SK-N-SH (cell line): Measurements from ENCODE around the gene LACTB. TPM values are rescaled to one million over a fixed set of nuclear protein-coding genes. Genes with fewer than 3 reads are reported as not detected.

ENCODE experiments used
- CTCF ChIA-PET: fragments of 300-600, 350-600 bp; formaldehyde crosslinking; extraction: SDS; loops from one replicate; lab custom pipeline; 2021; lab: Yijun Ruan, JAX
- POLR2A ChIA-PET: fragments of 350-600 bp; sonication (Branson Sonifier 250); formaldehyde crosslinking; extraction: SDS; loops from one replicate; lab custom pipeline; 2020; ENCODE audit warnings: antibody characterized with exemption, inconsistent platforms; lab: Yijun Ruan, JAX
- DNase-seq: peaks from one replicate; pipeline ENCODE4 v3.0.0; 2012
- H2AFZ ChIP-seq: fragments of 200-600 bp; sonication (generic); 2 replicates; pipeline ENCODE4 v1.8.1; 2016; ENCODE audit warnings: antibody characterized with exemption, mild to moderate bottlenecking, low read depth
- H3F3A ChIP-seq: fragments of 200-600 bp; sonication (generic); replicated peaks from 2 replicates; pipeline ENCODE3; 2016; ENCODE audit warnings: antibody characterized with exemption, mild to moderate bottlenecking; ENCODE audit not compliant: insufficient read depth
- H3K27ac ChIP-seq, 2 experiments: fragments of 200-500 bp in 1 of 2; fragments of 200-600 bp in 1 of 2; sonication (Bioruptor generic) in 1 of 2; sonication (generic), shearing (Covaris generic) in 1 of 2; 2 replicates each; pipeline versions ENCODE4 v1.5.1 to v1.6.1; 2014 to 2016; ENCODE audit warnings: low read depth in 2 of 2, inconsistent platforms in 1 of 2, low read length in 1 of 2, mild to moderate bottlenecking in 1 of 2, mixed read lengths in 1 of 2
- H3K27me3 ChIP-seq: fragments of 200-600 bp; sonication (generic), shearing (Covaris generic); 2 replicates; pipeline ENCODE4 v1.6.1; 2016; ENCODE audit warnings: mixed run types; ENCODE audit not compliant: insufficient read depth
- H3K36me3 ChIP-seq, 2 experiments: fragments of 200-500 bp in 1 of 2; fragments of 200-600 bp in 1 of 2; sonication (Bioruptor generic) in 1 of 2; sonication (generic) in 1 of 2; replicated peaks in 1 of 2; 2 replicates each; pipeline versions ENCODE3 to v1.5.1; 2014 to 2016; ENCODE audit warnings: low read length in 1 of 2, mild to moderate bottlenecking in 1 of 2; ENCODE audit not compliant: insufficient read depth in 2 of 2, control insufficient read depth in 1 of 2
- H3K4me1 ChIP-seq, 2 experiments: fragments of 200-500 bp in 1 of 2; fragments of 200-600 bp in 1 of 2; sonication (Bioruptor generic) in 1 of 2; sonication (generic), shearing (Covaris generic) in 1 of 2; 2 replicates each; pipeline versions ENCODE4 v1.5.1 to v1.6.1; 2014 to 2016; ENCODE audit warnings: low read depth in 1 of 2, low read length in 1 of 2, mixed run types in 1 of 2; ENCODE audit not compliant: insufficient read depth in 2 of 2, control insufficient read depth in 1 of 2
- H3K4me2 ChIP-seq: fragments of 200-600 bp; sonication (generic), shearing (Covaris generic); 2 replicates; pipeline ENCODE4 v1.6.1; 2017; ENCODE audit warnings: mixed run types
- H3K4me3 ChIP-seq, 2 experiments: fragments of 200-500 bp in 1 of 2; fragments of 200-600 bp in 1 of 2; sonication (Bioruptor generic) in 1 of 2; sonication (generic), shearing (Covaris generic) in 1 of 2; 2 replicates each; pipeline versions ENCODE4 v1.5.1 to v1.8.1; 2014 to 2016; ENCODE audit warnings: low read depth in 2 of 2, inconsistent platforms in 1 of 2, low read length in 1 of 2, mild to moderate bottlenecking in 1 of 2, mixed read lengths in 1 of 2, moderate library complexity in 1 of 2
- H3K79me2 ChIP-seq: fragments of 200-600 bp; sonication (generic); 2 replicates; pipeline ENCODE4 v1.8.1; 2017; ENCODE audit warnings: mild to moderate bottlenecking; ENCODE audit not compliant: insufficient read depth
- H3K9ac ChIP-seq: fragments of 200-600 bp; sonication (generic); 2 replicates; pipeline ENCODE4 v1.6.1; 2017; ENCODE audit warnings: mixed run types
- H3K9me2 ChIP-seq: fragments of 200-600 bp; sonication (generic); 2 replicates; pipeline ENCODE4 v1.6.1; 2017; ENCODE audit warnings: mixed run types
- H3K9me3 ChIP-seq: fragments of 200-600 bp; sonication (generic); 2 replicates; pipeline ENCODE4 v1.6.1; 2017; ENCODE audit warnings: mixed run types, mild to moderate bottlenecking, moderate library complexity
- H4K20me1 ChIP-seq: fragments of 200-600 bp; sonication (generic); 2 replicates; pipeline ENCODE4 v1.6.1; 2017; ENCODE audit warnings: mild to moderate bottlenecking, mixed run types; ENCODE audit not compliant: insufficient read depth
- CHD2 ChIP-seq: fragments of 150-350 bp; IDR thresholded peaks from 2 replicates; pipeline ENCODE4 v1.6.1; 2018; ENCODE audit warnings: low read length; ENCODE audit not compliant: partially characterized antibody
- EP300 ChIP-seq, 2 experiments: IDR thresholded peaks; 2 replicates each; pipeline versions ENCODE4 v1.4.0 to v1.6.1; 2012; ENCODE audit warnings: borderline replicate concordance in 1 of 2, low read depth in 1 of 2, low read length in 1 of 2
- EZH2phosphoT487 ChIP-seq: fragments of 200-600 bp; sonication (generic); IDR thresholded peaks from 2 replicates; pipeline ENCODE4 v1.6.1; 2017; ENCODE audit warnings: low read depth, mixed run types, mild to moderate bottlenecking, antibody characterized with exemption, moderate library complexity, borderline replicate concordance
- FOXM1 ChIP-seq: IDR thresholded peaks from 2 replicates; pipeline ENCODE4 v1.4.0; 2012; ENCODE audit warnings: low read depth, mild to moderate bottlenecking
- NFIC ChIP-seq: IDR thresholded peaks from 2 replicates; pipeline ENCODE4 v1.4.0; 2012; ENCODE audit warnings: borderline replicate concordance
- PBX3 ChIP-seq: IDR thresholded peaks from 2 replicates; pipeline ENCODE4; 2012
- SMC3 ChIP-seq: IDR thresholded peaks from 2 replicates; pipeline ENCODE4 v1.6.1; 2012; ENCODE audit warnings: low read depth, low read length, improper control_type of control experiment
- TAF1 ChIP-seq: IDR thresholded peaks from 2 replicates; pipeline ENCODE4 v1.6.1; 2012; ENCODE audit warnings: low read depth, mild to moderate bottlenecking, low read length, moderate library complexity, borderline replicate concordance
- TEAD4 ChIP-seq: IDR thresholded peaks from 2 replicates; pipeline ENCODE4 v1.4.0; 2012; ENCODE audit warnings: mild to moderate bottlenecking, borderline replicate concordance; ENCODE audit not compliant: insufficient read depth
- YY1 ChIP-seq: IDR thresholded peaks from 2 replicates; pipeline ENCODE4 v1.4.0; 2012; ENCODE audit warnings: low read depth, mild to moderate bottlenecking
- WGBS: methylation state at CpG from one replicate; pipeline ENCODE4 v1.1.6; 2017; ENCODE audit warnings: low lambda C conversion rate; 5-methylcytosine and 5-hydroxymethylcytosine counted together
- polyA plus RNA-seq, 3 experiments: library from polyadenylated mRNA; depleted of rRNA; stranded (reverse); fragments of >200 nt; gene quantifications; 2 replicates each; pipeline ENCODE4 v1.2.3, GENCODE V29; 2012
- TF ChIP-seq, protein P1 (sequence below): IDR thresholded peaks from 2 replicates; pipeline ENCODE4 v1.6.1; 2012; ENCODE audit warnings: mild to moderate bottlenecking, low read depth, low read length, moderate library complexity
- TF ChIP-seq, protein P2 (sequence below): fragments of 150-350 bp; IDR thresholded peaks from 2 replicates; pipeline ENCODE4 v1.6.1; 2017; ENCODE audit warnings: antibody characterized with exemption, low read length, low read depth, borderline replicate concordance
- TF ChIP-seq, protein P3 (sequence below): fragments of 200-600 bp; sonication (generic); IDR thresholded peaks from 2 replicates; pipeline ENCODE4 v1.6.1; 2017; ENCODE audit warnings: antibody characterized with exemption, mild to moderate bottlenecking, moderate library complexity
- TF ChIP-seq, protein P4 (sequence below): fragments of 150-350 bp; IDR thresholded peaks from 2 replicates; pipeline ENCODE4 v1.6.1; 2016; ENCODE audit warnings: mild to moderate bottlenecking, low read depth, low read length
- TF ChIP-seq, protein P5 (sequence below): IDR thresholded peaks from 2 replicates; pipeline ENCODE4 v1.4.0; 2012; ENCODE audit warnings: low read depth, borderline replicate concordance

Gene LACTB
- polyA plus RNA-seq, 1 of the 3 experiments (the other 2 are of a cell fraction): 23.3 TPM

DNA sequence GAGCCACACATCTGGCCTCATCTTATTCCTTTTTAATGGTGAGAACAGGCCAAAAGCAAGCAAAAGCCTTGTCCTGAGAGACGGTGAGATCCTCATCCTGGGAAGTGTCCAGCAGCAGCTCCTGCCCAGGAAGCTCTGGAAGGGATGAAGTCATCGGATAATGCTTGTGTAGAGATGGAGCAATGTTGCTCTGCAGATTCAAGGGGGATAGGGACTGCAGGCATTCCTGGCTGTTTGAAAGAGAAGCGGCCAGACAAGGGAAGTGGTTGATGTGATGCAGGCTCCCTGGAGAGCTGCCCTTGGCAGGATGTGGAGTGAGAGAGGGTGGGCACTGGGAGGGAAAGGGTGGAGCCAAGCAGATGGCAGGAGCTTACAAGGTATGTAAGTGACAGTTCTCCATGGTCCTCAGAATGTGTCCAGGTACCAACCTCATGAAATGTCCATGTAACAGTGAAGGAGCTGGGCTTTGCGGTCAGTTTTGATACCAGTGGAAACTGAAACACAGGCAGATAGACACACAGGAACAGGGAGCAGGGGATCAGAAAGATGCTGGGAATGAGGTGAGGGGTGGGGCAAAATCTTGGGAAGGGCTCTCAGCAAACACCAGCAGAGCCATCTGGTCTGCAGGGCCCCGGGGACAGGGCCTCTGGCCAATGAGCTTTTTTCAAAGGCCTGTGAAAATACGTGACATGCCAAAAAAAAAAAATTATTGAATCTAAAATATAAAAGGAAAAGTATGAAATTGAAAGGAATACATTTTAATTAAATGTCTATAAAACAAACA lies 32.2 kb upstream of the LACTB start (continued):
- TF ChIP-seq, protein P1, sequence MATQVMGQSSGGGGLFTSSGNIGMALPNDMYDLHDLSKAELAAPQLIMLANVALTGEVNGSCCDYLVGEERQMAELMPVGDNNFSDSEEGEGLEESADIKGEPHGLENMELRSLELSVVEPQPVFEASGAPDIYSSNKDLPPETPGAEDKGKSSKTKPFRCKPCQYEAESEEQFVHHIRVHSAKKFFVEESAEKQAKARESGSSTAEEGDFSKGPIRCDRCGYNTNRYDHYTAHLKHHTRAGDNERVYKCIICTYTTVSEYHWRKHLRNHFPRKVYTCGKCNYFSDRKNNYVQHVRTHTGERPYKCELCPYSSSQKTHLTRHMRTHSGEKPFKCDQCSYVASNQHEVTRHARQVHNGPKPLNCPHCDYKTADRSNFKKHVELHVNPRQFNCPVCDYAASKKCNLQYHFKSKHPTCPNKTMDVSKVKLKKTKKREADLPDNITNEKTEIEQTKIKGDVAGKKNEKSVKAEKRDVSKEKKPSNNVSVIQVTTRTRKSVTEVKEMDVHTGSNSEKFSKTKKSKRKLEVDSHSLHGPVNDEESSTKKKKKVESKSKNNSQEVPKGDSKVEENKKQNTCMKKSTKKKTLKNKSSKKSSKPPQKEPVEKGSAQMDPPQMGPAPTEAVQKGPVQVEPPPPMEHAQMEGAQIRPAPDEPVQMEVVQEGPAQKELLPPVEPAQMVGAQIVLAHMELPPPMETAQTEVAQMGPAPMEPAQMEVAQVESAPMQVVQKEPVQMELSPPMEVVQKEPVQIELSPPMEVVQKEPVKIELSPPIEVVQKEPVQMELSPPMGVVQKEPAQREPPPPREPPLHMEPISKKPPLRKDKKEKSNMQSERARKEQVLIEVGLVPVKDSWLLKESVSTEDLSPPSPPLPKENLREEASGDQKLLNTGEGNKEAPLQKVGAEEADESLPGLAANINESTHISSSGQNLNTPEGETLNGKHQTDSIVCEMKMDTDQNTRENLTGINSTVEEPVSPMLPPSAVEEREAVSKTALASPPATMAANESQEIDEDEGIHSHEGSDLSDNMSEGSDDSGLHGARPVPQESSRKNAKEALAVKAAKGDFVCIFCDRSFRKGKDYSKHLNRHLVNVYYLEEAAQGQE: peak; percentile 80
- TF ChIP-seq, protein P2, sequence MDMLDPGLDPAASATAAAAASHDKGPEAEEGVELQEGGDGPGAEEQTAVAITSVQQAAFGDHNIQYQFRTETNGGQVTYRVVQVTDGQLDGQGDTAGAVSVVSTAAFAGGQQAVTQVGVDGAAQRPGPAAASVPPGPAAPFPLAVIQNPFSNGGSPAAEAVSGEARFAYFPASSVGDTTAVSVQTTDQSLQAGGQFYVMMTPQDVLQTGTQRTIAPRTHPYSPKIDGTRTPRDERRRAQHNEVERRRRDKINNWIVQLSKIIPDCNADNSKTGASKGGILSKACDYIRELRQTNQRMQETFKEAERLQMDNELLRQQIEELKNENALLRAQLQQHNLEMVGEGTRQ: no peak
- TF ChIP-seq TAF1 (peak; percentile 68; the same call in 1 of the 2 replicates), EP300 (IDR thresholded peaks at IDR 0.05; ENCODE audit: borderline replicate concordance in 1 of 2, low read depth in 1 of 2, low read length in 1 of 2) (peak; percentile 84 to 94), NFIC (peak; percentile 93), FOXM1 (0 out of 2 replicates have a peak, but pooled peaks have one; percentile 40), TEAD4 (peak; percentile 78)

- Histone ChIP-seq H3K9me2 (no peaks in the 10 kb centered on the region), H4K20me1 (no peaks in the 10 kb centered on the region), H3K4me1 (peaks cover 23 to 37% of the 10 kb centered on the region in 2 experiments), H3K79me2 (no peaks in the 10 kb centered on the region), H3K27me3 (no peaks in the 10 kb centered on the region), H3K36me3 (no peaks in the 10 kb centered on the region), H3K4me3 (no peak overlapping the region), H2AFZ (no peak overlapping the region), H3K4me2 (peak overlapping the region; percentile 3; the same call in 1 of the 2 replicates), H3K9ac (no peak overlapping the region), H3F3A (peaks cover 45% of the 10 kb centered on the region), H3K9me3 (no peaks in the 10 kb centered on the region), H3K27ac (peak overlapping the region; percentile 98 to 100)
- DNase-seq: no peak
- CTCF ChIA-PET: interaction anchor here (0.9 to 13.4 kb wide), 11 partner anchors 10 to 348 kb away, joined by 3 to 315 read pairs (median 4); partner anchors contain the start of gene TPM1
- 95% methylated on average over 9 of the region's 9 CpGs for WGBS
- POLR2A ChIA-PET: interaction anchor here (1.1 to 2.1 kb wide), 3 partner anchors 18 to 212 kb away, joined by 3 to 12 read pairs (median 4); no protein-coding TSS in a partner anchor
- TF ChIP-seq CHD2: no peak
- TF ChIP-seq YY1: no peak
- no peak for TF ChIP-seq EZH2phosphoT487
- TF ChIP-seq, protein P3, sequence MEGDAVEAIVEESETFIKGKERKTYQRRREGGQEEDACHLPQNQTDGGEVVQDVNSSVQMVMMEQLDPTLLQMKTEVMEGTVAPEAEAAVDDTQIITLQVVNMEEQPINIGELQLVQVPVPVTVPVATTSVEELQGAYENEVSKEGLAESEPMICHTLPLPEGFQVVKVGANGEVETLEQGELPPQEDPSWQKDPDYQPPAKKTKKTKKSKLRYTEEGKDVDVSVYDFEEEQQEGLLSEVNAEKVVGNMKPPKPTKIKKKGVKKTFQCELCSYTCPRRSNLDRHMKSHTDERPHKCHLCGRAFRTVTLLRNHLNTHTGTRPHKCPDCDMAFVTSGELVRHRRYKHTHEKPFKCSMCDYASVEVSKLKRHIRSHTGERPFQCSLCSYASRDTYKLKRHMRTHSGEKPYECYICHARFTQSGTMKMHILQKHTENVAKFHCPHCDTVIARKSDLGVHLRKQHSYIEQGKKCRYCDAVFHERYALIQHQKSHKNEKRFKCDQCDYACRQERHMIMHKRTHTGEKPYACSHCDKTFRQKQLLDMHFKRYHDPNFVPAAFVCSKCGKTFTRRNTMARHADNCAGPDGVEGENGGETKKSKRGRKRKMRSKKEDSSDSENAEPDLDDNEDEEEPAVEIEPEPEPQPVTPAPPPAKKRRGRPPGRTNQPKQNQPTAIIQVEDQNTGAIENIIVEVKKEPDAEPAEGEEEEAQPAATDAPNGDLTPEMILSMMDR: no peak
- TF ChIP-seq, protein P4, sequence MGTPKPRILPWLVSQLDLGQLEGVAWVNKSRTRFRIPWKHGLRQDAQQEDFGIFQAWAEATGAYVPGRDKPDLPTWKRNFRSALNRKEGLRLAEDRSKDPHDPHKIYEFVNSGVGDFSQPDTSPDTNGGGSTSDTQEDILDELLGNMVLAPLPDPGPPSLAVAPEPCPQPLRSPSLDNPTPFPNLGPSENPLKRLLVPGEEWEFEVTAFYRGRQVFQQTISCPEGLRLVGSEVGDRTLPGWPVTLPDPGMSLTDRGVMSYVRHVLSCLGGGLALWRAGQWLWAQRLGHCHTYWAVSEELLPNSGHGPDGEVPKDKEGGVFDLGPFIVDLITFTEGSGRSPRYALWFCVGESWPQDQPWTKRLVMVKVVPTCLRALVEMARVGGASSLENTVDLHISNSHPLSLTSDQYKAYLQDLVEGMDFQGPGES: no peak
- TF ChIP-seq, protein P5, sequence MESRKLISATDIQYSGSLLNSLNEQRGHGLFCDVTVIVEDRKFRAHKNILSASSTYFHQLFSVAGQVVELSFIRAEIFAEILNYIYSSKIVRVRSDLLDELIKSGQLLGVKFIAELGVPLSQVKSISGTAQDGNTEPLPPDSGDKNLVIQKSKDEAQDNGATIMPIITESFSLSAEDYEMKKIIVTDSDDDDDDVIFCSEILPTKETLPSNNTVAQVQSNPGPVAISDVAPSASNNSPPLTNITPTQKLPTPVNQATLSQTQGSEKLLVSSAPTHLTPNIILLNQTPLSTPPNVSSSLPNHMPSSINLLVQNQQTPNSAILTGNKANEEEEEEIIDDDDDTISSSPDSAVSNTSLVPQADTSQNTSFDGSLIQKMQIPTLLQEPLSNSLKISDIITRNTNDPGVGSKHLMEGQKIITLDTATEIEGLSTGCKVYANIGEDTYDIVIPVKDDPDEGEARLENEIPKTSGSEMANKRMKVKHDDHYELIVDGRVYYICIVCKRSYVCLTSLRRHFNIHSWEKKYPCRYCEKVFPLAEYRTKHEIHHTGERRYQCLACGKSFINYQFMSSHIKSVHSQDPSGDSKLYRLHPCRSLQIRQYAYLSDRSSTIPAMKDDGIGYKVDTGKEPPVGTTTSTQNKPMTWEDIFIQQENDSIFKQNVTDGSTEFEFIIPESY: no peak
- no peak for TF ChIP-seq PBX3
- TF ChIP-seq, protein P2: no peak
- no peak for TF ChIP-seq SMC3
These were observed 31.2 kb upstream of the LACTB start for GRCh38 chr15:63090472-63090871.
